Adrenal gland (tissue), 5 donors: ENCODE results near the gene REG4.

Source experiments
- POLR2A ChIP-seq, 2 donors: fragments of 450-650 bp; IDR thresholded peaks; one replicate each; pipeline ENCODE4 v1.6.1; 2017; ENCODE audit warnings: antibody characterized with exemption in 2 of 2, mild to moderate bottlenecking in 2 of 2, moderate library complexity in 1 of 2
- TF ChIP-seq, protein P1 (sequence below), 6 experiments: fragments of 450-650 bp in 4 of 6; fragments of 200-600 bp in 2 of 6; sonication (generic) in 1 of 6; IDR thresholded peaks; 1 replicate in 5 of 6; 2 replicates in 1 of 6; pipeline versions ENCODE4 v1.5.1 to v1.8.0; 2016 to 2021; ENCODE audit warnings: antibody characterized with exemption in 6 of 6, mild to moderate bottlenecking in 2 of 6, moderate library complexity in 1 of 6
- donor health status: DM: no; HTN: no; CAD: no.

DNA sequence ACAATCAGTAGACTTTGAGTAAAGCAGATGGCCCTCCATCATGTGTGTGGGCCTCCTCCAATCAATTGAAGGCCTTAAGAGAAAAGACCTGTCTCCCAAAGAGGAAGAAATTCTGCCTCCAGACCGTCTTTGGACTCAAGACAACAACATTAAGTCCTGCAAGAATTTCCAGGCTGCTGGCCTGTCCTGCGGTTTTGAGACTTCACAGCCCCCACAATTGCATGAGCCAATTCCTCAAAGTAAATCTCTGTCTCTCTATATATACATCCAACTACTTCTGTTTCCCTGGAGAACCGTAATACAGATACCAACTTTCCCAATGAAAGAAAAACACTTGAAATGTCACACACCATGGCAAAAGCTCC is 16.4 kb downstream of the REG4 start:
- TF ChIP-seq, protein P1, sequence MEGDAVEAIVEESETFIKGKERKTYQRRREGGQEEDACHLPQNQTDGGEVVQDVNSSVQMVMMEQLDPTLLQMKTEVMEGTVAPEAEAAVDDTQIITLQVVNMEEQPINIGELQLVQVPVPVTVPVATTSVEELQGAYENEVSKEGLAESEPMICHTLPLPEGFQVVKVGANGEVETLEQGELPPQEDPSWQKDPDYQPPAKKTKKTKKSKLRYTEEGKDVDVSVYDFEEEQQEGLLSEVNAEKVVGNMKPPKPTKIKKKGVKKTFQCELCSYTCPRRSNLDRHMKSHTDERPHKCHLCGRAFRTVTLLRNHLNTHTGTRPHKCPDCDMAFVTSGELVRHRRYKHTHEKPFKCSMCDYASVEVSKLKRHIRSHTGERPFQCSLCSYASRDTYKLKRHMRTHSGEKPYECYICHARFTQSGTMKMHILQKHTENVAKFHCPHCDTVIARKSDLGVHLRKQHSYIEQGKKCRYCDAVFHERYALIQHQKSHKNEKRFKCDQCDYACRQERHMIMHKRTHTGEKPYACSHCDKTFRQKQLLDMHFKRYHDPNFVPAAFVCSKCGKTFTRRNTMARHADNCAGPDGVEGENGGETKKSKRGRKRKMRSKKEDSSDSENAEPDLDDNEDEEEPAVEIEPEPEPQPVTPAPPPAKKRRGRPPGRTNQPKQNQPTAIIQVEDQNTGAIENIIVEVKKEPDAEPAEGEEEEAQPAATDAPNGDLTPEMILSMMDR (IDR thresholded peaks at IDR 0.05), result no peak
- no peak for TF ChIP-seq POLR2A (IDR thresholded peaks at IDR 0.05)
